MCF 10A (cell line): ENCODE results near the gene OBSL1. TPM values are rescaled to one million over a fixed set of nuclear protein-coding genes. Genes with fewer than 3 reads are reported as not detected.

Experiments used
- BruUV-seq: library from RNA; stranded (reverse); fragments of 400-500 nt; replicated peaks from 2 replicates; lab custom pipeline; 2021; lab: Mats Ljungman, UMichigan
- CTCF ChIA-PET: fragments of 300-600 bp; sonication (Branson Sonifier 250); formaldehyde crosslinking; extraction: SDS; loops from one replicate; lab custom pipeline; 2021; ENCODE audit warnings: antibody characterized with exemption, inconsistent platforms; lab: Yijun Ruan, JAX
- POLR2A ChIA-PET: fragments of 300-600, 350-650 bp; sonication (Branson Sonifier 250); formaldehyde crosslinking; extraction: SDS; loops from one replicate; lab custom pipeline; 2020; ENCODE audit warnings: antibody characterized with exemption, inconsistent platforms; lab: Yijun Ruan, JAX
- DNase-seq: peaks from one replicate; pipeline ENCODE4 v3.0.0-alpha.2; 2018; ENCODE audit not compliant: unreplicated experiment
- H3K27ac Mint-ChIP-seq: one replicate; pipeline ENCODE4 v1.8.0; 2022; ENCODE audit warnings: mild to moderate bottlenecking, low read depth, mixed read lengths; ENCODE audit not compliant: unreplicated experiment
- H3K27me3 Mint-ChIP-seq: one replicate; pipeline ENCODE4 v1.8.0; 2022; ENCODE audit warnings: mixed read lengths; ENCODE audit not compliant: insufficient read depth, unreplicated experiment
- H3K36me3 Mint-ChIP-seq: one replicate; pipeline ENCODE4 v1.8.0; 2022; ENCODE audit warnings: mild to moderate bottlenecking, moderate library complexity, mixed read lengths; ENCODE audit not compliant: insufficient read depth, unreplicated experiment
- H3K4me1 Mint-ChIP-seq: one replicate; pipeline ENCODE4 v1.8.0; 2022; ENCODE audit warnings: mixed read lengths; ENCODE audit not compliant: insufficient read depth, unreplicated experiment
- H3K4me3 Mint-ChIP-seq: one replicate; pipeline ENCODE4 v1.8.0; 2022; ENCODE audit warnings: mild to moderate bottlenecking, moderate library complexity, mixed read lengths; ENCODE audit not compliant: unreplicated experiment
- H3K9me3 Mint-ChIP-seq: one replicate; pipeline ENCODE4 v1.8.0; 2022; ENCODE audit warnings: mixed read lengths; ENCODE audit not compliant: unreplicated experiment
- intact Hi-C: fragments of 100-400 bp; cut with micrococcal nuclease; formaldehyde crosslinking; loops from 2 replicates; pipeline ENCODE4 v1.14.1; 2022
- total RNA-seq: library from RNA; stranded (reverse); gene quantifications from 2 replicates; pipeline ENCODE4 v1.2.3, GENCODE V29; 2022
- TF ChIP-seq, protein P1 (sequence below): fragments of 200-600 bp; IDR thresholded peaks from one replicate; pipeline ENCODE4 v1.8.0; 2022; ENCODE audit warnings: antibody characterized with exemption, mild to moderate bottlenecking; ENCODE audit not compliant: unreplicated experiment

Gene OBSL1
- total RNA-seq, 1 experiment from 2014 or later, result 29.0 TPM

DNA sequence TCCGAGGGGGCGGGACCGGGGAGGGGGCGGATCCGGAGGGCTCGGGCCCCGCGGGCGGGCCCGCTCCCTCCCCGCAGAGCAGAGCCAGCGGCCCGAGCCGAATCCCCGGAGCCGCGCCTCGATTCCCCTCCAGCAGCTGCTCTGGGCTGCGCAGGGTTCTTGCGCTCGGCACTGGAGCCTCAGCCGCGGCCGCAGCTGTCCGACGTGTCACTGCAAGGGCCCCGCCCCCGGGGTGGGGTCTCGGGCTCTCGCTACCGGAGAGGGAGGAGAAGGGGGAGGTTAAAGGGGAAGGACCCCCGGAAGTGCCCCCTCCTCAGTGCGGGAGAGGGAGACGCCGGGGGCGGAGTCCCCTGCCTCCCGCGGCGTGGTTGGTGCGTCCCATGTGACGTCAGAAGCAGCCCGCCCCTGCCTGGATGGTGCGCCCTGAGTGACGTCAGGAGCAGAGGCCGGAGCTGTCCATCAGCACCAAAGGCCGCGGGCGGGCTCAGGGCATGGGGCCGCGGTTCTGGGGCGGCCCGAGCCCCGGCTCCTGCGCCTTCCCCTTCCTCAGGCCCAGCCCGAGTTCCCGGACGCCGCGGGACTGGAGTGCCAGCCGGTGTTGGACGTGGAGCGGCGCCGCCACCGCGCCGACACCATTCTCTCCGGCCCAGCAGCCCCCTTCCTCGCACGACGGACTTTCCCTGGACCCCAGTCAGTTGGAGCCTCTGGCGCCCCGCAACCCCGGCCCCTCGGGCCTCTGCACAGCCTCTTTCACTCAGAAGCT lies 27.6 kb downstream of the OBSL1 start, which contains the start of the genes CHPF and TMEM198:
CHPF (minus strand) TSS at position 214 of the 763 bp plus-strand sequence. CDS start 271 bp downstream, outside the sequence.
TMEM198 (plus strand) TSS at position 433 of the 763 bp plus-strand sequence. CDS start 700 bp downstream, outside the sequence.
- Mint-ChIP-seq H3K4me3 (peak within 1 kb of the TSS; percentile 75), H3K4me1 (peaks cover 12% of the 10 kb centered on the region), H3K9me3 (no peaks in the 10 kb centered on the region), H3K27ac (peak within 1 kb of the TSS; percentile 57), H3K36me3 (peaks cover 25% of the 10 kb centered on the region), H3K27me3 (no peaks in the 10 kb centered on the region)
- BruUV-seq, result no TSS peak
- POLR2A ChIA-PET, result interaction anchor here (0.6 to 4.2 kb wide), 25 partner anchors 9 to 367 kb away, joined by 3 to 55 read pairs (median 4); partner anchors contain the start of genes CNPPD1, DNAJB2, GMPPA and INHA
- intact Hi-C loops, result loop anchor here (1.0 kb wide), 1 partner anchor 142 kb away; no protein-coding TSS in a partner anchor
- TF ChIP-seq, protein P1, sequence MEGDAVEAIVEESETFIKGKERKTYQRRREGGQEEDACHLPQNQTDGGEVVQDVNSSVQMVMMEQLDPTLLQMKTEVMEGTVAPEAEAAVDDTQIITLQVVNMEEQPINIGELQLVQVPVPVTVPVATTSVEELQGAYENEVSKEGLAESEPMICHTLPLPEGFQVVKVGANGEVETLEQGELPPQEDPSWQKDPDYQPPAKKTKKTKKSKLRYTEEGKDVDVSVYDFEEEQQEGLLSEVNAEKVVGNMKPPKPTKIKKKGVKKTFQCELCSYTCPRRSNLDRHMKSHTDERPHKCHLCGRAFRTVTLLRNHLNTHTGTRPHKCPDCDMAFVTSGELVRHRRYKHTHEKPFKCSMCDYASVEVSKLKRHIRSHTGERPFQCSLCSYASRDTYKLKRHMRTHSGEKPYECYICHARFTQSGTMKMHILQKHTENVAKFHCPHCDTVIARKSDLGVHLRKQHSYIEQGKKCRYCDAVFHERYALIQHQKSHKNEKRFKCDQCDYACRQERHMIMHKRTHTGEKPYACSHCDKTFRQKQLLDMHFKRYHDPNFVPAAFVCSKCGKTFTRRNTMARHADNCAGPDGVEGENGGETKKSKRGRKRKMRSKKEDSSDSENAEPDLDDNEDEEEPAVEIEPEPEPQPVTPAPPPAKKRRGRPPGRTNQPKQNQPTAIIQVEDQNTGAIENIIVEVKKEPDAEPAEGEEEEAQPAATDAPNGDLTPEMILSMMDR, result no peak
- peak; percentile 98 for DNase-seq
- CTCF ChIA-PET, result interaction anchor here (0.6 to 4.9 kb wide), 8 partner anchors 13 to 146 kb away, joined by 3 to 39 read pairs (median 4); no protein-coding TSS in a partner anchor

GRCh38 chr2:219542931-219543595 lies 28.3 kb downstream of the OBSL1 start:
- no peaks in the 10 kb centered on the region for H3K27me3 Mint-ChIP-seq
- H3K36me3 Mint-ChIP-seq, result peaks cover 30% of the 10 kb centered on the region
- no peaks in the 10 kb centered on the region for H3K9me3 Mint-ChIP-seq
- TF ChIP-seq, protein P1, result no peak
- no TSS peak for BruUV-seq
- intact Hi-C loops, result loop anchor here (1.0 kb wide), 1 partner anchor 142 kb away; no protein-coding TSS in a partner anchor
- DNase-seq, result peak; percentile 38
- peaks cover 12% of the 10 kb centered on the region for H3K4me1 Mint-ChIP-seq
- ChIA-PET CTCF (interaction anchor here (0.6 to 4.9 kb wide), 10 partner anchors 12 to 164 kb away, joined by 3 to 42 read pairs (median 4); no protein-coding TSS in a partner anchor), POLR2A (interaction anchor here (0.6 to 4.2 kb wide), 22 partner anchors 9 to 731 kb away, joined by 3 to 55 read pairs (median 5); partner anchors contain the start of genes CNPPD1, DNAJB2, GMPPA and INHA)
- peak overlapping the region; percentile 75 for H3K4me3 Mint-ChIP-seq
- peak overlapping the region; percentile 57 for H3K27ac Mint-ChIP-seq

DNA sequence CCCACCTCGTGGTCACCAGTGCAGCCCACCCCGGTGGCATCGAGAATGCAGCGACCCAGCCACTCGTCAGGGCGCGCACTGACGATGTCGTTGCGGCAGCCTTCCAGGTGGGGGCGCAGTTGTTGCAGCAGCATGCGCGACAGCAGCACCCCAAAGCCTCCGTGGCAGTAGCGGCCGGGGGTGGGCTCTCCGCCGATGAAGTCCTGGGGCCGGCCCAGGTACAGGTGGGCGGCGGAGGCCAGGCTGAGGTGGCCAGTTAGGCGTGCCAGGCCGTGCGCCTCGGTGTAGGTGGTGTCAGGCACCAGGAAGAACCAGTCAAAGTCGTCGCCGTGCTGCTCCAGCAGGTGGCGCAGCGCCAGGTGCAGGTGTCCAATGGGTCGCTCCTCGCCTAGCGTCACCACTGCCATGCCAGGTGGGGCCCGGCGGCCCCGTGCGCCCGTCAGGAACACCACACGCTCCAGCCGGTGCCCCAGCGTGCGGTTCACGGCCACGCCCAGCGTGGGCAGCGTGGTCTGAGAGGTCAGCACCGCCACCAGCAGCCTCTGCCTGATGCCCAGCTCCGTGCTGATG lies 29.6 kb downstream of the OBSL1 start:
- intact Hi-C loops, result loop anchor here (1.0 kb wide), 3 partner anchors 56 to 148 kb away; partner anchors contain the start of gene STK11IP
- H3K4me3 Mint-ChIP-seq, result peak overlapping the region; percentile 75
- TF ChIP-seq, protein P1, result peak; percentile 99
- H3K27ac Mint-ChIP-seq, result peak overlapping the region; percentile 57
- POLR2A ChIA-PET, result interaction anchor here (0.7 to 4.2 kb wide), 5 partner anchors 30 to 148 kb away, joined by 3 to 55 read pairs (median 7); partner anchors contain the start of gene STK11IP
- BruUV-seq, result no TSS peak
- H3K9me3 Mint-ChIP-seq, result no peaks in the 10 kb centered on the region
- H3K4me1 Mint-ChIP-seq, result peaks cover 12% of the 10 kb centered on the region
- peaks cover 36% of the 10 kb centered on the region for H3K36me3 Mint-ChIP-seq
- CTCF ChIA-PET, result interaction anchor here (0.6 to 4.9 kb wide), 49 partner anchors 9 to 840 kb away, joined by 3 to 50 read pairs (median 4); partner anchors contain the start of gene STK11IP
- H3K27me3 Mint-ChIP-seq, result no peaks in the 10 kb centered on the region
- peak; percentile 87 for DNase-seq
